GM12878 (cell line): ENCODE data around the gene SLCO4A1. TPM values are rescaled to one million over a fixed set of nuclear protein-coding genes. Genes with fewer than 3 reads are reported as not detected.

Experiments
- ATAC-seq: fragments of 200-7000 bp; cut with Tn5 transposase; 3 replicates; pipeline ENCODE4 v1.9.1; 2020; ENCODE audit warnings: mild to moderate bottlenecking, moderate library complexity
- BruUV-seq: library from RNA; stranded (reverse); fragments of 400-500 nt; replicated peaks from 2 replicates; lab custom pipeline; 2021; lab: Mats Ljungman, UMichigan
- CTCF ChIA-PET: fragments of 300-600 bp; sonication (Branson Sonifier 250); formaldehyde crosslinking; extraction: SDS; loops from one replicate; lab custom pipeline; 2021; ENCODE audit warnings: inconsistent platforms; lab: Yijun Ruan, JAX
- POLR2A ChIA-PET: fragments of 350-600 bp; formaldehyde crosslinking; extraction: SDS; loops from one replicate; lab custom pipeline; 2021; ENCODE audit warnings: inconsistent platforms; lab: Charles Lee
- RAD21 ChIA-PET: fragments of 300-600 bp; sonication (Branson Sonifier 250); formaldehyde crosslinking; loops from one replicate; lab custom pipeline; 2023; ENCODE audit warnings: antibody characterized with exemption; ENCODE audit not compliant: unreplicated experiment; lab: Charles Lee
- SMC1A ChIA-PET: fragments of 300-600 bp; sonication (Branson Sonifier 250); formaldehyde crosslinking; loops from one replicate; lab custom pipeline; 2023; ENCODE audit not compliant: unreplicated experiment, uncharacterized antibody; lab: Charles Lee
- DNase-seq: peaks from one replicate; pipeline ENCODE4 v3.0.0-alpha.2; 2011; ENCODE audit warnings: low read depth, low spot score
- FAIRE-seq: peaks from 3 replicates; lab custom pipeline; 2011; peaks lifted over from hg19 to GRCh38; lab: Jason Lieb, UNC
- H2AFZ ChIP-seq: 2 replicates; pipeline ENCODE4 v1.6.0; 2011; ENCODE audit warnings: low read depth, low read length, control low read depth; ENCODE audit not compliant: control insufficient read depth
- H3K27ac ChIP-seq: 2 replicates; pipeline ENCODE4 v1.5.1; 2011; ENCODE audit warnings: control low read depth; ENCODE audit not compliant: control insufficient read depth, insufficient read depth
- H3K27me3 ChIP-seq, 2 experiments: replicated peaks in 1 of 2; 2 replicates each; pipeline versions ENCODE4 v1.6.0 to v1.6.1; 2011; ENCODE audit warnings: low read length in 1 of 2; ENCODE audit not compliant: control insufficient read depth in 2 of 2, insufficient read depth in 2 of 2
- H3K36me3 ChIP-seq, 2 experiments: 2 replicates each; pipeline ENCODE4 v1.5.1; 2011; ENCODE audit warnings: low read length in 1 of 2; ENCODE audit not compliant: control insufficient read depth in 2 of 2, insufficient read depth in 2 of 2
- H3K4me1 ChIP-seq: 2 replicates; pipeline ENCODE4 v1.6.1; 2011; ENCODE audit warnings: mild to moderate bottlenecking, low read length, moderate library complexity, mixed read lengths; ENCODE audit not compliant: control insufficient read depth, insufficient read depth
- H3K4me2 ChIP-seq: 2 replicates; pipeline ENCODE4 v1.6.0; 2011; ENCODE audit warnings: control low read depth; ENCODE audit not compliant: control insufficient read depth, insufficient read depth
- H3K4me3 ChIP-seq: fragments of 200-600 bp; sonication (generic); 2 replicates; pipeline ENCODE4 v1.5.1; 2016
- H3K79me2 ChIP-seq: 2 replicates; pipeline ENCODE4 v1.6.0; 2011; ENCODE audit warnings: low read length; ENCODE audit not compliant: control insufficient read depth, insufficient read depth
- H3K9ac ChIP-seq: 2 replicates; pipeline ENCODE4 v1.8.0; 2011; ENCODE audit warnings: low read length, control low read depth, mixed read lengths; ENCODE audit not compliant: control insufficient read depth, insufficient read depth
- H3K9me3 ChIP-seq: replicated peaks from 3 replicates; pipeline ENCODE4 v1.5.1; 2011; ENCODE audit warnings: mild to moderate bottlenecking, low read length; ENCODE audit not compliant: control insufficient read depth, insufficient read depth
- H4K20me1 ChIP-seq: 2 replicates; pipeline ENCODE4 v1.6.0; 2011; ENCODE audit not compliant: control insufficient read depth, insufficient read depth
- DPF2 ChIP-seq: fragments of 450-650 bp; IDR thresholded peaks from 2 replicates; pipeline ENCODE4 v1.6.1; 2017; ENCODE audit warnings: mild to moderate bottlenecking
- FOXK2 ChIP-seq: fragments of 450-650 bp; IDR thresholded peaks from 2 replicates; pipeline ENCODE4 v1.6.1; 2017; ENCODE audit warnings: mild to moderate bottlenecking, moderate library complexity
- GABPA ChIP-seq: IDR thresholded peaks from 2 replicates; pipeline ENCODE4 v1.6.1; 2014; ENCODE audit warnings: antibody characterized with exemption, low read depth, mild to moderate bottlenecking, inconsistent platforms
- HSF1 ChIP-seq: fragments of 150-350 bp; IDR thresholded peaks from 2 replicates; pipeline ENCODE4 v1.6.1; 2014; ENCODE audit warnings: mild to moderate bottlenecking, low read depth, low read length
- IKZF2 ChIP-seq, 2 experiments: fragments of 450-650 bp; IDR thresholded peaks; 2 replicates each; pipeline ENCODE4 v1.6.1; 2017; ENCODE audit warnings: mild to moderate bottlenecking in 2 of 2, moderate library complexity in 2 of 2
- KAT2A ChIP-seq: conservative IDR thresholded peaks from 2 replicates; pipeline ENCODE4 v1.6.1; 2011; ENCODE audit warnings: low read depth, low read length; ENCODE audit not compliant: control insufficient read depth
- LARP7 ChIP-seq: fragments of 450-650 bp; IDR thresholded peaks from 2 replicates; pipeline ENCODE4 v1.6.1; 2017; ENCODE audit warnings: mild to moderate bottlenecking
- NFIC ChIP-seq: IDR thresholded peaks from 2 replicates; pipeline ENCODE4 v1.6.1; 2012; ENCODE audit warnings: low read depth, mild to moderate bottlenecking, inconsistent platforms, low read length, moderate library complexity
- NFXL1 ChIP-seq: fragments of 450-650 bp; IDR thresholded peaks from 2 replicates; pipeline ENCODE4 v1.6.1; 2017; ENCODE audit warnings: antibody characterized with exemption, mild to moderate bottlenecking, borderline replicate concordance
- NRF1 ChIP-seq: conservative IDR thresholded peaks from 2 replicates; pipeline ENCODE4 v1.6.1; 2011; ENCODE audit warnings: mild to moderate bottlenecking, low read depth, low read length, improper control_type of control experiment
- SP1 ChIP-seq: IDR thresholded peaks from one replicate; pipeline ENCODE4 v1.6.1; 2011; ENCODE audit warnings: low read depth, low read length
- WGBS: methylation state at CpG from one replicate; pipeline ENCODE4 v1.1.6; 2016; ENCODE audit warnings: low lambda C conversion rate; ENCODE audit not compliant: insufficient replicate concordance, insufficient coverage; ENCODE audit errors: missing lambda C conversion rate; 5-methylcytosine and 5-hydroxymethylcytosine counted together
- in situ Hi-C: fragments of 300-500 bp; cut with MboI; formaldehyde crosslinking; loops from 9 replicates; pipeline ENCODE4 v1.14.3; 2018; ENCODE audit warnings: mixed read lengths
- intact Hi-C: fragments of 100-400 bp; cut with micrococcal nuclease; formaldehyde crosslinking; loops from one replicate; pipeline ENCODE4 v1.14.2; 2022; ENCODE audit not compliant: unreplicated experiment
- polyA plus RNA-seq, 11 experiments: library from polyadenylated mRNA; depleted of rRNA in 4 of 11; unstranded in 6 of 11; stranded (reverse) in 5 of 11; fragments of >200 nt; fragmentation: Nextera tagmentation in 4 of 11; fragmentation: Illumina TruSeq in 1 of 11; extraction: Ambion mirVana in 4 of 11; extraction: Trizol in 1 of 11; gene quantifications; 1 replicate in 1 of 11; 2 replicates in 10 of 11; pipeline versions ENCODE4 v1.2.1 to v1.2.3, GENCODE V29; 2011 to 2016; ENCODE audit warnings: inconsistent platforms in 2 of 11, missing spikeins in 2 of 11, low read depth in 1 of 11
- total RNA-seq, 4 experiments: library from RNA; depleted of rRNA in 3 of 4; stranded (reverse); fragments of >200 nt in 3 of 4; fragmentation: Illumina TruSeq in 1 of 4; extraction: Trizol in 1 of 4; gene quantifications; 2 replicates each; pipeline versions ENCODE4 v1.2.1 to v1.2.3, GENCODE V29; 2013 to 2021
- TF ChIP-seq, protein P1 (sequence below): fragments of 450-650 bp; IDR thresholded peaks from 2 replicates; pipeline ENCODE4 v1.6.1; 2016; ENCODE audit warnings: mild to moderate bottlenecking

SLCO4A1 gene
- total and polyA plus RNA-seq, 10 of the 15 experiments (the other 5 are each of a cell fraction or from before 2014, with no cell fraction given), result 2.1 to 30.7 (median 12.0) TPM

- TF ChIP-seq HSF1, result no peak
- no peak for TF ChIP-seq IKZF2 (IDR thresholded peaks at IDR 0.05)
These were observed 45.8 kb upstream of the SLCO4A1 start (continued) for GRCh38 chr20:62596486-62596885.

GRCh38 chr20:62596921-62597320 lies 45.4 kb upstream of the SLCO4A1 start:
- CTCF ChIA-PET, result no interaction called here
- RAD21 ChIA-PET, result no interaction called here
- ATAC-seq (no peak), FAIRE-seq (no peak), DNase-seq (no peak)
- in situ Hi-C loops (no loop called here), intact Hi-C loops (no loop called here)
- Histone ChIP-seq H3K79me2 (no peaks in the 10 kb centered on the region), H3K27ac (no peak overlapping the region), H3K9me3 (no peaks in the 10 kb centered on the region), H3K4me3 (no peak overlapping the region), H3K9ac (no peak overlapping the region), H2AFZ (no peak overlapping the region), H3K27me3 (peaks cover 5 to 11% of the 10 kb centered on the region in 2 experiments; a peak in 3 of 4 replicates), H4K20me1 (no peaks in the 10 kb centered on the region), H3K4me2 (no peak overlapping the region), H3K4me1 (no peaks in the 10 kb centered on the region), H3K36me3 (no peaks in the 10 kb centered on the region)
- POLR2A ChIA-PET, result no interaction called here
- WGBS, result 39% methylated on average over 9 of the region's 10 CpGs
- no TSS peak for BruUV-seq
- TF ChIP-seq, protein P1, sequence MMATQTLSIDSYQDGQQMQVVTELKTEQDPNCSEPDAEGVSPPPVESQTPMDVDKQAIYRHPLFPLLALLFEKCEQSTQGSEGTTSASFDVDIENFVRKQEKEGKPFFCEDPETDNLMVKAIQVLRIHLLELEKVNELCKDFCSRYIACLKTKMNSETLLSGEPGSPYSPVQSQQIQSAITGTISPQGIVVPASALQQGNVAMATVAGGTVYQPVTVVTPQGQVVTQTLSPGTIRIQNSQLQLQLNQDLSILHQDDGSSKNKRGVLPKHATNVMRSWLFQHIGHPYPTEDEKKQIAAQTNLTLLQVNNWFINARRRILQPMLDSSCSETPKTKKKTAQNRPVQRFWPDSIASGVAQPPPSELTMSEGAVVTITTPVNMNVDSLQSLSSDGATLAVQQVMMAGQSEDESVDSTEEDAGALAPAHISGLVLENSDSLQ, result no peak
- TF ChIP-seq GABPA, result no peak
- no peak for TF ChIP-seq FOXK2
- no peak for TF ChIP-seq NFXL1
- no peak for TF ChIP-seq IKZF2 (IDR thresholded peaks at IDR 0.05)
- no peak for TF ChIP-seq KAT2A
- TF ChIP-seq NFIC, result no peak
- no peak for TF ChIP-seq DPF2
- TF ChIP-seq SP1, result no peak
- no peak for TF ChIP-seq LARP7
- TF ChIP-seq NRF1, result no peak
- SMC1A ChIA-PET, result no interaction called here
